H1 (cell line): ENCODE measurements around the gene TDRD9. TPM values are rescaled to one million over a fixed set of nuclear protein-coding genes. Genes with fewer than 3 reads are reported as not detected.

Source experiments
- CTCF ChIA-PET: fragments of 300-600 bp; sonication (Branson Sonifier 250); formaldehyde crosslinking; loops from one replicate; lab custom pipeline; 2021; ENCODE audit not compliant: partially characterized antibody; lab: Charles Lee
- POLR2A ChIA-PET: fragments of 300-600 bp; sonication (Branson Sonifier 250); formaldehyde crosslinking; loops from one replicate; lab custom pipeline; 2021; ENCODE audit warnings: inconsistent platforms; ENCODE audit not compliant: partially characterized antibody; lab: Charles Lee
- DNase-seq, 2 experiments: peaks; one replicate each; pipeline versions ENCODE4 v3.0.0 to v3.0.0-alpha.2; 2010 to 2022; ENCODE audit warnings: low spot score in 2 of 2, low read depth in 1 of 2, mixed read lengths in 1 of 2
- FAIRE-seq: peaks from 2 replicates; lab custom pipeline; 2011; peaks lifted over from hg19 to GRCh38; lab: Jason Lieb, UNC
- H2AFZ ChIP-seq: 2 replicates; pipeline ENCODE4 v1.8.1; 2012; ENCODE audit warnings: low read length, inconsistent platforms
- H2AK5ac ChIP-seq: 2 replicates; pipeline ENCODE4 v1.6.1; 2013; ENCODE audit warnings: low read depth, low read length
- H2BK120ac ChIP-seq: replicated peaks from 2 replicates; pipeline ENCODE3; 2013; ENCODE audit warnings: low read depth, low read length, inconsistent platforms
- H2BK12ac ChIP-seq: 2 replicates; pipeline ENCODE4 v1.6.1; 2013; ENCODE audit warnings: low read depth, low read length
- H2BK15ac ChIP-seq: 2 replicates; pipeline ENCODE4 v1.6.1; 2013; ENCODE audit warnings: low read length
- H2BK20ac ChIP-seq: 2 replicates; pipeline ENCODE4 v1.6.1; 2013; ENCODE audit warnings: low read length
- H2BK5ac ChIP-seq: 2 replicates; pipeline ENCODE4 v1.6.1; 2013; ENCODE audit warnings: low read depth, low read length
- H3K14ac ChIP-seq: 2 replicates; pipeline ENCODE4 v1.6.1; 2013; ENCODE audit warnings: inconsistent platforms; ENCODE audit not compliant: insufficient read length
- H3K18ac ChIP-seq: 2 replicates; pipeline ENCODE4 v1.6.1; 2013; ENCODE audit warnings: low read length; ENCODE audit errors: extremely low read depth
- H3K23ac ChIP-seq: 2 replicates; pipeline ENCODE4 v1.6.1; 2013; ENCODE audit warnings: inconsistent platforms; ENCODE audit not compliant: insufficient read length
- H3K23me2 ChIP-seq: 2 replicates; pipeline ENCODE4 v1.6.1; 2013; ENCODE audit warnings: low read depth, low read length
- H3K27ac ChIP-seq: 2 replicates; pipeline ENCODE4 v1.6.1; 2011; ENCODE audit warnings: low read depth, low read length, inconsistent platforms
- H3K27me3 ChIP-seq, 4 experiments: replicated peaks in 1 of 4; 1 replicate in 1 of 4; 2 replicates in 3 of 4; pipeline versions ENCODE4 v1.6.1 to v1.8.1; 2011 to 2013; ENCODE audit warnings: low read length in 3 of 4, mild to moderate bottlenecking in 3 of 4, inconsistent platforms in 2 of 4, mixed read lengths in 2 of 4, moderate library complexity in 1 of 4; ENCODE audit not compliant: control insufficient read depth in 3 of 4, insufficient read depth in 3 of 4; ENCODE audit errors: extremely low read depth in 1 of 4
- H3K36me3 ChIP-seq, 4 experiments: 2 replicates each; pipeline versions ENCODE4 v1.6.1 to v1.8.1; 2011 to 2013; ENCODE audit warnings: mild to moderate bottlenecking in 4 of 4, low read length in 3 of 4, moderate library complexity in 2 of 4, control low read depth in 1 of 4, inconsistent platforms in 1 of 4; ENCODE audit not compliant: insufficient read depth in 4 of 4, control insufficient read depth in 2 of 4
- H3K4ac ChIP-seq: replicated peaks from 2 replicates; pipeline ENCODE3; 2013; ENCODE audit warnings: low read length, low read depth, mixed read lengths, inconsistent platforms; ENCODE audit not compliant: insufficient read length
- H3K4me1 ChIP-seq, 4 experiments: replicated peaks in 1 of 4; 1 replicate in 1 of 4; 2 replicates in 3 of 4; pipeline versions ENCODE4 v1.6.1 to v1.8.1; 2011 to 2013; ENCODE audit warnings: low read length in 3 of 4, inconsistent platforms in 2 of 4, mixed read lengths in 1 of 4; ENCODE audit not compliant: insufficient read depth in 4 of 4, control insufficient read depth in 3 of 4
- H3K4me2 ChIP-seq, 2 experiments: 2 replicates each; pipeline versions ENCODE4 v1.6.1 to v1.8.1; 2011 to 2013; ENCODE audit warnings: low read depth in 2 of 2, low read length in 2 of 2, control low read depth in 1 of 2, inconsistent platforms in 1 of 2, mild to moderate bottlenecking in 1 of 2; ENCODE audit not compliant: insufficient read depth in 1 of 2
- H3K4me3 ChIP-seq, 4 experiments: fragments of 200-600, 300-600 bp in 1 of 4; sonication (generic), shearing (Covaris generic), sonication (Bioruptor Twin) in 1 of 4; 2 replicates each; pipeline versions ENCODE4 v1.5.1 to v1.8.1; 2011 to 2016; ENCODE audit warnings: low read length in 4 of 4, low read depth in 3 of 4, control low read depth in 2 of 4, inconsistent platforms in 2 of 4, mild to moderate bottlenecking in 2 of 4, mixed read lengths in 1 of 4, moderate library complexity in 1 of 4; ENCODE audit not compliant: insufficient read depth in 2 of 4; ENCODE audit errors: extremely low read depth in 1 of 4
- H3K56ac ChIP-seq: replicated peaks from 2 replicates; pipeline ENCODE3; 2013; ENCODE audit warnings: low read depth, mild to moderate bottlenecking, mixed read lengths, low read length, inconsistent platforms; ENCODE audit not compliant: insufficient read length
- H3K79me1 ChIP-seq: 2 replicates; pipeline ENCODE4 v1.6.1; 2013; ENCODE audit warnings: low read depth, low read length, control low read depth
- H3K79me2 ChIP-seq, 2 experiments: 2 replicates each; pipeline versions ENCODE4 v1.6.1 to v1.8.1; 2012 to 2013; ENCODE audit warnings: low read length in 2 of 2, mild to moderate bottlenecking in 2 of 2, inconsistent platforms in 1 of 2; ENCODE audit not compliant: insufficient read depth in 2 of 2, control insufficient read depth in 1 of 2
- H3K9ac ChIP-seq, 4 experiments: replicated peaks in 1 of 4; 1 replicate in 1 of 4; 2 replicates in 3 of 4; pipeline versions ENCODE4 v1.6.1 to v1.8.1; 2011 to 2013; ENCODE audit warnings: low read depth in 3 of 4, low read length in 3 of 4, control low read depth in 2 of 4, mild to moderate bottlenecking in 2 of 4, moderate library complexity in 2 of 4, inconsistent platforms in 1 of 4; ENCODE audit errors: extremely low read depth in 1 of 4
- H3K9me3 ChIP-seq, 2 experiments: 2 replicates each; pipeline versions ENCODE4 v1.6.1 to v1.8.1; 2012 to 2013; ENCODE audit warnings: mild to moderate bottlenecking in 2 of 2, moderate library complexity in 2 of 2, control low read depth in 1 of 2, inconsistent platforms in 1 of 2, low read depth in 1 of 2, low read length in 1 of 2, mixed read lengths in 1 of 2; ENCODE audit not compliant: insufficient read depth in 2 of 2
- H4K20me1 ChIP-seq, 2 experiments: replicated peaks in 1 of 2; 2 replicates each; pipeline versions ENCODE3 to v1.8.1; 2011 to 2013; ENCODE audit warnings: inconsistent platforms in 2 of 2, low read length in 2 of 2, mild to moderate bottlenecking in 1 of 2; ENCODE audit not compliant: insufficient read depth in 2 of 2, control insufficient read depth in 1 of 2
- H4K5ac ChIP-seq: 2 replicates; pipeline ENCODE4 v1.6.1; 2013; ENCODE audit warnings: low read length, low read depth, mixed read lengths, inconsistent platforms; ENCODE audit not compliant: insufficient read length
- H4K8ac ChIP-seq: 2 replicates; pipeline ENCODE4 v1.8.0; 2013; ENCODE audit warnings: mild to moderate bottlenecking, moderate library complexity, low read length, inconsistent platforms; ENCODE audit not compliant: insufficient read depth; ENCODE audit errors: extremely low read depth
- H4K91ac ChIP-seq: replicated peaks from 2 replicates; pipeline ENCODE3; 2013; ENCODE audit warnings: low read length, mixed read lengths, inconsistent platforms; ENCODE audit not compliant: insufficient read length
- CBX5 ChIP-seq: fragments of 300-800, 300-1000 bp; sonication (generic); IDR thresholded peaks from 2 replicates; pipeline ENCODE4 v1.7.1; 2016; ENCODE audit warnings: antibody characterized with exemption, low read length, low read depth
- CBX8 ChIP-seq: fragments of 300-800, 300-1000 bp; sonication (generic); IDR thresholded peaks from 2 replicates; pipeline ENCODE4 v1.7.1; 2016; ENCODE audit warnings: low read depth, low read length, borderline replicate concordance
- CHD1 ChIP-seq: IDR thresholded peaks from 2 replicates; pipeline ENCODE4 v1.6.1; 2012; ENCODE audit warnings: low read depth, low read length, improper control_type of control experiment
- CTBP2 ChIP-seq: IDR thresholded peaks from 2 replicates; pipeline ENCODE4 v1.7.0; 2011; ENCODE audit warnings: borderline replicate concordance, mild to moderate bottlenecking, moderate library complexity, mixed read lengths, low read length; ENCODE audit not compliant: insufficient read depth, insufficient read length
- NANOG ChIP-seq: IDR thresholded peaks from 2 replicates; pipeline ENCODE4 v1.6.1; 2011; ENCODE audit warnings: low read length, low read depth, mild to moderate bottlenecking, inconsistent platforms; ENCODE audit not compliant: insufficient read depth, poor library complexity, severe bottlenecking
- NRF1 ChIP-seq: IDR thresholded peaks from 2 replicates; pipeline ENCODE4 v1.6.1; 2011; ENCODE audit warnings: mild to moderate bottlenecking, low read depth, low read length, improper control_type of control experiment
- PHF8 ChIP-seq: fragments of 200-600 bp; sonication (generic); conservative IDR thresholded peaks from 2 replicates; pipeline ENCODE4 v1.7.1; 2012; ENCODE audit warnings: low read depth, mild to moderate bottlenecking, inconsistent platforms, low read length, moderate library complexity
- POLR2AphosphoS5 ChIP-seq: IDR thresholded peaks from 2 replicates; pipeline ENCODE4 v1.6.1; 2011; ENCODE audit warnings: low read depth, low read length
- RAD21 ChIP-seq, 2 experiments: IDR thresholded peaks in 1 of 2; conservative IDR thresholded peaks in 1 of 2; 2 replicates each; pipeline ENCODE4 v1.6.1; 2011; ENCODE audit warnings: low read depth in 2 of 2, low read length in 2 of 2, improper control_type of control experiment in 1 of 2, inconsistent platforms in 1 of 2, mild to moderate bottlenecking in 1 of 2, moderate library complexity in 1 of 2
- SP2 ChIP-seq: IDR thresholded peaks from 2 replicates; pipeline ENCODE4 v1.6.1; 2012; ENCODE audit warnings: mild to moderate bottlenecking, low read length, inconsistent platforms
- WGBS, 2 experiments: shearing (Covaris generic) in 1 of 2; methylation state at CpG; one replicate each; pipeline versions ENCODE4 v1.1.6 to v1.1.7; 2013 to 2015; ENCODE audit warnings: low lambda C conversion rate in 2 of 2, mixed read lengths in 2 of 2, inconsistent platforms in 1 of 2, low coverage in 1 of 2, missing lambda C conversion rate in 1 of 2; ENCODE audit not compliant: insufficient replicate concordance in 2 of 2, insufficient coverage in 1 of 2, insufficient read length in 1 of 2; ENCODE audit errors: extremely low coverage in 1 of 2, missing lambda C conversion rate in 1 of 2; 5-methylcytosine and 5-hydroxymethylcytosine counted together
- polyA plus RNA-seq, 7 experiments: library from polyadenylated mRNA; depleted of rRNA in 3 of 7; stranded (reverse) in 5 of 7; unstranded in 2 of 7; fragments of >200 nt in 5 of 7; fragments of 200-250 nt in 2 of 7; gene quantifications; 1 replicate in 5 of 7; 2 replicates in 1 of 7; 4 replicates in 1 of 7; pipeline versions ENCODE4 v1.2.1 to v1.2.3, GENCODE V29; 2011 to 2013; ENCODE audit warnings: missing spikeins in 2 of 7, mixed read lengths in 2 of 7
- total RNA-seq: library from RNA; stranded (reverse); fragmentation: NEBNext Ultra II Directional; extraction: Animal tissue kit (Norgen Biotek cat#: 25700); gene quantifications from 2 replicates; pipeline ENCODE4 v1.2.1, GENCODE V29; 2021

Gene TDRD9
- total and polyA plus RNA-seq, 2 of the 8 experiments (the other 6 are each of a cell fraction or from before 2014, with no cell fraction given), result not detected

DNA sequence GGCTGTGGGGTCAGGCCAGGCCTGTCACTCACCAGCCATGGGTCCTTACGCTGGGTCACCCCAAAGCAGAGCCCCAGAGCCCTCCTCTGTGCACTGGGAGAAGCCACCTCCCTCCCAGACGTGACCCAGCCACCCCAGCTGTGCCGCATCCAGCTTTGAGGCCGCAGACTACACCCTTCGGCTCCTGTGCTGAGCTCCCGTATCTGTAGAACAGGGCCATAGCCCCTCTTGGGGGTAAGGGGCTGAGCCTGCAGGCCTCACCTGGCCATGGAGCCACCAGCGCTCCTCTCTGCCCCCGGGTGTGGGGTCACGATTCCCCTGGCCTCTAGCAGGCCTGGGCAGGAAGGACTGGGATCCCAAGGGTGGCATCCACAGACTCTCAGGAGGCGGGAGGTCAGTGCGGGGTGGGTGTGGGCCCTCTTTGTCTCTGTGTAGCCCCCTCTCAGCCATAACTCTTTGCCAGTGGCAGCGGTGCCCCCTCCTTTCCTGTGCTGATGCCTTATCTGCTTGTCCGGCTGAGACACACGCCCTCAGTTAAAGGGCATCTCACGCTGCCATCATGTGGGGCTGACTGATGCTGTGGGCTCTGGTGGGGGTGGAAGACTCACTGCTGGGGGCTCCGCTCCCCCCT lies 173.5 kb downstream of the TDRD9 start:
- H3K23ac ChIP-seq, result no peak overlapping the region
- H2AK5ac ChIP-seq, result no peak overlapping the region
- H3K18ac ChIP-seq, result no peak overlapping the region
- no peaks in the 10 kb centered on the region for H3K23me2 ChIP-seq
- no peak overlapping the region for H2AFZ ChIP-seq
- no peak for DNase-seq
- no peak overlapping the region for H2BK120ac ChIP-seq
- no peak overlapping the region for H2BK15ac ChIP-seq
- no peak overlapping the region for H2BK5ac ChIP-seq
- H3K27me3 ChIP-seq, result no peaks in the 10 kb centered on the region; a peak in 3 of 7 replicates
- H3K4ac ChIP-seq, result no peak overlapping the region
- H4K8ac ChIP-seq, result no peak overlapping the region
- WGBS, 2 experiments, result 84% methylated on average over 11 of the region's 16 CpGs; no CpG with 5 or more reads in 1 of the 2 experiments
- no peak overlapping the region for H4K5ac ChIP-seq
- H3K4me1 ChIP-seq, result no peaks in the 10 kb centered on the region
- no peak overlapping the region for H2BK20ac ChIP-seq
- H3K14ac ChIP-seq, result no peak overlapping the region
- no peak overlapping the region for H3K4me3 ChIP-seq
- H2BK12ac ChIP-seq, result no peak overlapping the region
- H3K36me3 ChIP-seq, result no peaks in the 10 kb centered on the region
- POLR2A ChIA-PET, result no interaction called here
- no peak overlapping the region for H3K27ac ChIP-seq
- H3K9ac ChIP-seq, result no peak overlapping the region
- no peak overlapping the region for H3K4me2 ChIP-seq
- CTCF ChIA-PET, result interaction anchor here (1.1 to 3.5 kb wide), 5 partner anchors 8 to 28 kb away, joined by 3 to 15 read pairs (median 4); no protein-coding TSS in a partner anchor
- no peaks in the 10 kb centered on the region for H3K79me2 ChIP-seq
- H3K9me3 ChIP-seq, result no peaks in the 10 kb centered on the region
- H4K20me1 ChIP-seq, result no peaks in the 10 kb centered on the region
- no peaks in the 10 kb centered on the region for H3K79me1 ChIP-seq
- TF ChIP-seq NANOG (no peak), PHF8 (no peak), CBX5 (no peak), CBX8 (no peak), RAD21 (IDR thresholded peaks at IDR 0.05 in 1 of 2, conservative IDR thresholded peaks at IDR 0.05 in 1 of 2; ENCODE audit: low read depth in 2 of 2, low read length in 2 of 2) (no peak), SP2 (no peak), POLR2AphosphoS5 (no peak), CTBP2 (no peak), CHD1 (no peak), NRF1 (no peak)
- TF ChIP-seq, all 59 proteins: peak for 0
- Histone ChIP-seq H3K56ac (no peak overlapping the region), H4K91ac (no peak overlapping the region)
- FAIRE-seq, result no peak
